Subcutaneous adipose tissue (tissue), 4 donors: Measurements from ENCODE around the gene RAPGEF1. TPM values are rescaled to one million over a fixed set of nuclear protein-coding genes. Genes with fewer than 3 reads are reported as not detected.

Source experiments
- CTCF ChIP-seq: fragments of 450-650 bp; IDR thresholded peaks from one replicate; pipeline ENCODE4 v1.5.1; 2016; ENCODE audit warnings: low read depth, mild to moderate bottlenecking, control low read depth, antibody characterized with exemption, moderate library complexity
- total RNA-seq, 4 donors: library from RNA; depleted of rRNA; stranded (reverse); fragments of >200 nt; gene quantifications; one replicate each; pipeline ENCODE4 v1.1.0, GENCODE V29; 2016

The RAPGEF1 gene
- total RNA-seq, 4 donors from 2014 or later = 47.1 to 79.5 (median 61.4) TPM

- TF ChIP-seq CTCF = no peak
These were observed 11.3 kb downstream of the RAPGEF1 start for GRCh38 chr9:131728546-131728910.

- TF ChIP-seq CTCF = no peak
These were observed 11.9 kb downstream of the RAPGEF1 start for GRCh38 chr9:131727795-131728545.

GRCh38 chr9:131727184-131727759, 12.6 kb downstream of the RAPGEF1 start:
- TF ChIP-seq CTCF = no peak

GRCh38 chr9:131724683-131725082, 15.2 kb downstream of the RAPGEF1 start:
- no peak for TF ChIP-seq CTCF

DNA sequence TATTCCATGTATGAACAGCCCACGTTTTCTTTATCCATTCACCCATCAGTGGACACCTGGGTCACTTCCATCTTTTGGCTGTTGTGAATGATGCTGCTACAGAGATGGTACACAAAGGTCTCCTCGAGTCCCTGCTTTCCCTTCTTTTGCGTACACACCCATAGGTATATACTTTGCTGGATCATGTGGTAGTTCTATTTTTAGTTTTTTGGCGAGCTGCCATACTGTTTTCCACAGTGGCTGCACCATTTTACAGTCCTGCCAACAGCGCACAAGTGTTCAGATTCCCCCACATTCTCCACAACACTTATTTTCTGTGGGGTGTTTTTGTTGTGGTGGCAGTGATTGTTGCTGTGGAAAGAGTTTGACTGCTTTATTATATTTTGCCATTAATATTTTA, 16.2 kb downstream of the RAPGEF1 start:
- no peak for TF ChIP-seq CTCF

- TF ChIP-seq CTCF = no peak
These were observed 17.6 kb downstream of the RAPGEF1 start for GRCh38 chr9:131722255-131722654.

- no peak for TF ChIP-seq CTCF
These were observed 18.8 kb downstream of the RAPGEF1 start for GRCh38 chr9:131721076-131721475.
